Measurements from ENCODE around the gene CCL11.

The CCL11 gene

GRCh38 chr17:34285286-34285792 lies at the start of gene CCL11:
Gene CCL11, plus strand, starts transcription at chr17:34285742. Its CDS starts 67 bp downstream, at chr17:34285809.
- DNase-seq: no peak

- no peak for DNase-seq
Observed at GRCh38 chr17:34236281-34236892, 49.2 kb upstream of the CCL11 start.

- DNase-seq: no peak
Observed at GRCh38 chr17:34237458-34237857, 48.1 kb upstream of the CCL11 start.

- DNase-seq: no peak
Observed at GRCh38 chr17:34241062-34241461, 44.5 kb upstream of the CCL11 start.

GRCh38 chr17:34242587-34243363 lies 42.8 kb upstream of the CCL11 start:
- no peak for DNase-seq

- no peak for DNase-seq
Observed at GRCh38 chr17:34243364-34244320, 41.9 kb upstream of the CCL11 start.

- DNase-seq: no peak
Observed at GRCh38 chr17:34245351-34245905, 40.1 kb upstream of the CCL11 start.

- no peak for DNase-seq
Observed at GRCh38 chr17:34246446-34246845, 39.1 kb upstream of the CCL11 start.

GRCh38 chr17:34246881-34247280 lies 38.7 kb upstream of the CCL11 start:
- no peak for DNase-seq

- DNase-seq: no peak
Observed at GRCh38 chr17:34248511-34249024, 37.0 kb upstream of the CCL11 start.

- no peak for DNase-seq
Observed at GRCh38 chr17:34249061-34249460, 36.5 kb upstream of the CCL11 start.

GRCh38 chr17:34249478-34249877 lies 36.1 kb upstream of the CCL11 start:
- DNase-seq: no peak

- no peak for DNase-seq
Observed at GRCh38 chr17:34251186-34251585, 34.4 kb upstream of the CCL11 start.

- no peak for DNase-seq
Observed at GRCh38 chr17:34252095-34252443, 33.5 kb upstream of the CCL11 start.

- DNase-seq: no peak
Observed at GRCh38 chr17:34252444-34253138, 33.0 kb upstream of the CCL11 start.

- DNase-seq: no peak
Observed at GRCh38 chr17:34253139-34253525, 32.4 kb upstream of the CCL11 start.

GRCh38 chr17:34254146-34254545 lies 31.4 kb upstream of the CCL11 start:
- no peak for DNase-seq

- no peak for DNase-seq
Observed at GRCh38 chr17:34254651-34255380, 30.7 kb upstream of the CCL11 start, which contains the start of gene CCL2. Gene CCL2, plus strand, starts transcription at chr17:34255285. Its CDS starts 65 bp downstream, at chr17:34255350.

- DNase-seq: no peak
Observed at GRCh38 chr17:34255381-34255732, 30.2 kb upstream of the CCL11 start.

GRCh38 chr17:34255841-34256240 lies 29.7 kb upstream of the CCL11 start:
- DNase-seq: no peak

- no peak for DNase-seq
Observed at GRCh38 chr17:34257299-34257985, 28.1 kb upstream of the CCL11 start.
